ENCODE measurements around the gene CDK8. TPM values are rescaled to one million over a fixed set of nuclear protein-coding genes. Genes with fewer than 3 reads are reported as not detected.

Gene CDK8
- total RNA-seq, 1 experiment from 2014 or later: 9.4 TPM

DNA sequence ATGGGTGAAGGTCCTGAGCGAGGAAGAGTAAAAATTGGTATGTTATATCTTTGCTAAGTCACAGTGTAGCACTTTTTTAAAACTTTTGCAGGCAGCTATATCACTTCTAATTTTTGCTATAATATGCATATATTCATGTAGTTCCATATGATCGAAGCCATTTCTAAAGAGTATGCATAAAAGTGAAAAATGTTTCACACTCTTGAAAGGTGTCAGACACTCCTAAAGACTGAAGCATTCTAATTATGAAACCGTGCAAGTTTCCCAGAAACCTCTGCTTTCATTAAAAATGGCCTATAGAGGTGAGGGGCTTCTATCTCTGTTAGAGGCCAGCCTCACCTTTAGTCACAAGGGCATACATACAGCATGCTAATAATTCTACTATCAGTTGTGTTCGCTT is 128.9 kb downstream of the CDK8 start:
- intact Hi-C loops (cut with micrococcal nuclease; ENCODE audit: unreplicated experiment): no loop called here
- BruUV-seq (replicated peaks): no TSS peak
- no peak overlapping the region for H3K27ac Mint-ChIP-seq (ENCODE audit: unreplicated experiment)
- no peaks in the 10 kb centered on the region for H3K9me3 Mint-ChIP-seq (ENCODE audit: low read depth, unreplicated experiment)
- TF ChIP-seq, protein P1, sequence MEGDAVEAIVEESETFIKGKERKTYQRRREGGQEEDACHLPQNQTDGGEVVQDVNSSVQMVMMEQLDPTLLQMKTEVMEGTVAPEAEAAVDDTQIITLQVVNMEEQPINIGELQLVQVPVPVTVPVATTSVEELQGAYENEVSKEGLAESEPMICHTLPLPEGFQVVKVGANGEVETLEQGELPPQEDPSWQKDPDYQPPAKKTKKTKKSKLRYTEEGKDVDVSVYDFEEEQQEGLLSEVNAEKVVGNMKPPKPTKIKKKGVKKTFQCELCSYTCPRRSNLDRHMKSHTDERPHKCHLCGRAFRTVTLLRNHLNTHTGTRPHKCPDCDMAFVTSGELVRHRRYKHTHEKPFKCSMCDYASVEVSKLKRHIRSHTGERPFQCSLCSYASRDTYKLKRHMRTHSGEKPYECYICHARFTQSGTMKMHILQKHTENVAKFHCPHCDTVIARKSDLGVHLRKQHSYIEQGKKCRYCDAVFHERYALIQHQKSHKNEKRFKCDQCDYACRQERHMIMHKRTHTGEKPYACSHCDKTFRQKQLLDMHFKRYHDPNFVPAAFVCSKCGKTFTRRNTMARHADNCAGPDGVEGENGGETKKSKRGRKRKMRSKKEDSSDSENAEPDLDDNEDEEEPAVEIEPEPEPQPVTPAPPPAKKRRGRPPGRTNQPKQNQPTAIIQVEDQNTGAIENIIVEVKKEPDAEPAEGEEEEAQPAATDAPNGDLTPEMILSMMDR (IDR thresholded peaks at IDR 0.05; ENCODE audit: unreplicated experiment): no peak
- H3K27me3 Mint-ChIP-seq (ENCODE audit: unreplicated experiment): no peaks in the 10 kb centered on the region
- H3K4me1 Mint-ChIP-seq (ENCODE audit: low read depth, unreplicated experiment): no peaks in the 10 kb centered on the region
- H3K36me3 Mint-ChIP-seq (ENCODE audit: insufficient read depth, unreplicated experiment): no peaks in the 10 kb centered on the region
- no peak overlapping the region for H3K4me3 Mint-ChIP-seq (ENCODE audit: low read depth, unreplicated experiment)
- CTCF ChIA-PET: no interaction called here
- no peak for DNase-seq

DNA sequence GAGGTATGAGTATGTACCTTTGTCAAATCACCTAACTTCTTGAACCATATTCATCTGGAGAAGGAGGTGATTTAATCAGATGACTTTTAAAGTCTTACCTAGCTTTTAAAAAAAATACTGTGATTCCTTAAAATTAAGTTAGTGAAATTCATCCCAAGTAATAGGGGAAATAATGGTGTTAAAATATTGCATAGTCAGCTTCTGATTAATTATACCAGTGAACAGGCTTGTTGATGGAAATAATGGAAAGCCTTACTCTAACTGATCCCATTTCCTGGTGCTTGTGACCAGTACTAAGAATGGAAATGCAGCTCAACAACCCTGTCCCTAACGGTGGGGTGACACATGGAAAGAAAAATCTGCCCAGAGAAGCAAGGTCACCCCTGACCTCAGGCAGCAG is 130.7 kb downstream of the CDK8 start:
- H3K9me3 Mint-ChIP-seq (ENCODE audit: low read depth, unreplicated experiment): no peaks in the 10 kb centered on the region
- DNase-seq: no peak

GRCh38 chr13:26386026-26386425 is 132.1 kb downstream of the CDK8 start:
- CTCF ChIA-PET: no interaction called here
- intact Hi-C loops (cut with micrococcal nuclease; ENCODE audit: unreplicated experiment): no loop called here
- BruUV-seq (replicated peaks): no TSS peak
- TF ChIP-seq, protein P1 (IDR thresholded peaks at IDR 0.05; ENCODE audit: unreplicated experiment): no peak
- Mint-ChIP-seq H3K27ac (ENCODE audit: unreplicated experiment) (no peak overlapping the region), H3K4me3 (ENCODE audit: low read depth, unreplicated experiment) (no peak overlapping the region), H3K36me3 (ENCODE audit: insufficient read depth, unreplicated experiment) (no peaks in the 10 kb centered on the region), H3K27me3 (ENCODE audit: unreplicated experiment) (no peaks in the 10 kb centered on the region), H3K9me3 (ENCODE audit: low read depth, unreplicated experiment) (no peaks in the 10 kb centered on the region), H3K4me1 (ENCODE audit: low read depth, unreplicated experiment) (no peaks in the 10 kb centered on the region)
- no peak for DNase-seq

More for the DNA sequence above, 130.7 kb downstream of the CDK8 start:
- intact Hi-C loops (cut with micrococcal nuclease; ENCODE audit: unreplicated experiment): no loop called here
- no peaks in the 10 kb centered on the region for H3K36me3 Mint-ChIP-seq (ENCODE audit: insufficient read depth, unreplicated experiment)
- H3K4me1 Mint-ChIP-seq (ENCODE audit: low read depth, unreplicated experiment): no peaks in the 10 kb centered on the region
- no peaks in the 10 kb centered on the region for H3K27me3 Mint-ChIP-seq (ENCODE audit: unreplicated experiment)
- BruUV-seq (replicated peaks): no TSS peak
- CTCF ChIA-PET: interaction anchor here (0.8 kb wide), 1 partner anchor 1629 kb away, joined by 4 read pairs; no protein-coding TSS in a partner anchor
- TF ChIP-seq, protein P1 (IDR thresholded peaks at IDR 0.05; ENCODE audit: unreplicated experiment): no peak
- no peak overlapping the region for H3K4me3 Mint-ChIP-seq (ENCODE audit: low read depth, unreplicated experiment)
- no peak overlapping the region for H3K27ac Mint-ChIP-seq (ENCODE audit: unreplicated experiment)

DNA sequence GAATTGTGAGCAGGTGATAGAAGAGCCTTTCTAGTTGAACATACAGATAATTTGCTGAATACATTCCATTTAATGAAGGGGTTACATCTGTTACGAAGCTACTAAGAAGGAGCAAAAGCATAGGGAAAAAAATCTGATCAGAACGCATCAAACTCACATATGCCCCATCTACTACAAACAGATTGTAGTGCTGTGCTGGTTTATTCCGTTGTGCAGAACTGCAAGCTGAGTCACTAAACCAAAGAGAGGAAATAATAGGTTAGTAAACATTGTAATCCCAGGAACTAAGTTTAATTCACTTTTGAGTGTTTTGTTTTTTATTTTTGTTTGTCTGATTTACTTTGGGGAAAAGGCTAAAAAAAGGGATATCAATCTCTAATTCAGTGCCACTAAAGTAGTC is 136.3 kb downstream of the CDK8 start:
- no peaks in the 10 kb centered on the region for H3K9me3 Mint-ChIP-seq (ENCODE audit: low read depth, unreplicated experiment)
- H3K27me3 Mint-ChIP-seq (ENCODE audit: unreplicated experiment): no peaks in the 10 kb centered on the region
- H3K4me3 Mint-ChIP-seq (ENCODE audit: low read depth, unreplicated experiment): no peak overlapping the region
- no peak for DNase-seq
- no peaks in the 10 kb centered on the region for H3K36me3 Mint-ChIP-seq (ENCODE audit: insufficient read depth, unreplicated experiment)
- no TSS peak for BruUV-seq (replicated peaks)
- CTCF ChIA-PET: interaction anchor here (0.7 kb wide), 1 partner anchor 205 kb away, joined by 3 read pairs; no protein-coding TSS in a partner anchor
- intact Hi-C loops (cut with micrococcal nuclease; ENCODE audit: unreplicated experiment): no loop called here
- H3K4me1 Mint-ChIP-seq (ENCODE audit: low read depth, unreplicated experiment): no peaks in the 10 kb centered on the region
- TF ChIP-seq, protein P1 (IDR thresholded peaks at IDR 0.05; ENCODE audit: unreplicated experiment): no peak
- H3K27ac Mint-ChIP-seq (ENCODE audit: unreplicated experiment): no peak overlapping the region
